K562 (cell line): Measurements from ENCODE around the gene FPGS. TPM values are rescaled to one million over a fixed set of nuclear protein-coding genes. Genes with fewer than 3 reads are reported as not detected.

Experiments used
- CAMTA2 ChIP-seq: fragments of 250-450 bp; sonication (Bioruptor Pico); conservative IDR thresholded peaks from 2 replicates; pipeline ENCODE4 v1.5.1; 2022
- EHMT2 ChIP-seq: fragments of 450-650 bp; IDR thresholded peaks from 2 replicates; pipeline ENCODE4 v1.6.1; 2018; ENCODE audit warnings: antibody characterized with exemption
- HDGF ChIP-seq: fragments of 450-650 bp; IDR thresholded peaks from 2 replicates; pipeline ENCODE4 v1.6.1; 2016
- HMG20A ChIP-seq: fragments of 450-650 bp; formaldehyde crosslinking; conservative IDR thresholded peaks from 2 replicates; pipeline ENCODE4 v1.4.0; 2020; ENCODE audit warnings: mild to moderate bottlenecking, mixed read lengths
- IFI16 ChIP-seq: fragments of 250-450 bp; sonication (Bioruptor Pico); IDR thresholded peaks from 2 replicates; pipeline ENCODE4 v2.1.2; 2022; ENCODE audit warnings: mild to moderate bottlenecking, inconsistent platforms
- KAT2B ChIP-seq: IDR thresholded peaks from one replicate; pipeline ENCODE4 v1.6.1; 2012; ENCODE audit warnings: low read depth, mild to moderate bottlenecking, control low read depth, inconsistent platforms, low read length, moderate library complexity
- KDM1A ChIP-seq, 2 experiments: fragments of 450-650 bp; IDR thresholded peaks; 2 replicates each; pipeline ENCODE4 v1.6.1; 2016; ENCODE audit warnings: mild to moderate bottlenecking in 2 of 2
- KDM5B ChIP-seq: fragments of 200-600 bp; sonication (generic); IDR thresholded peaks from 2 replicates; pipeline ENCODE4 v1.6.1; 2012; ENCODE audit warnings: low read depth, mild to moderate bottlenecking, moderate library complexity, low read length, control low read depth, inconsistent platforms; ENCODE audit not compliant: insufficient replicate concordance
- MTA1 ChIP-seq: fragments of 450-650 bp; IDR thresholded peaks from 2 replicates; pipeline ENCODE4 v1.6.1; 2017; ENCODE audit warnings: borderline replicate concordance
- NR4A1 ChIP-seq, 2 experiments: fragments of 250-450 bp in 1 of 2; fragments of 450-650 bp in 1 of 2; sonication (Bioruptor Pico) in 1 of 2; IDR thresholded peaks; 2 replicates each; pipeline versions ENCODE4 v1.4.0 to v1.6.1; 2016 to 2020; ENCODE audit warnings: mild to moderate bottlenecking in 2 of 2, missing compliant biosample characterization in 1 of 2, missing genetic modification characterization in 1 of 2, moderate library complexity in 1 of 2
- SRSF1 ChIP-seq: fragments of 200-400 bp; formaldehyde crosslinking; IDR thresholded peaks from 2 replicates; pipeline ENCODE4 v1.6.1; 2017; ENCODE audit warnings: mild to moderate bottlenecking, low read depth, low read length, moderate library complexity
- STAT5B ChIP-seq: fragments of 250-450 bp; sonication (Bioruptor Pico); IDR thresholded peaks from 2 replicates; pipeline ENCODE4 v1.8.0; 2021; ENCODE audit warnings: mild to moderate bottlenecking, inconsistent platforms
- TAF1 ChIP-seq: IDR thresholded peaks from 2 replicates; pipeline ENCODE4 v1.6.1; 2011; ENCODE audit warnings: mild to moderate bottlenecking, low read length, moderate library complexity; ENCODE audit not compliant: insufficient read depth, control insufficient read depth, severe bottlenecking; ENCODE audit errors: extremely low read depth
- TFAM ChIP-seq: fragments of 250-450 bp; sonication (Bioruptor Pico); conservative IDR thresholded peaks from 2 replicates; pipeline ENCODE4 v1.5.0; 2021; ENCODE audit warnings: mild to moderate bottlenecking, moderate library complexity
- ZNF583 ChIP-seq: fragments of 250-450 bp; sonication (Bioruptor Pico); IDR thresholded peaks from 2 replicates; pipeline ENCODE4 v1.4.0; 2020
- polyA plus RNA-seq, 8 experiments: library from polyadenylated mRNA; depleted of rRNA in 4 of 8; stranded (reverse) in 5 of 8; unstranded in 3 of 8; fragments of >200 nt; fragmentation: Nextera tagmentation in 2 of 8; fragmentation: Illumina TruSeq in 1 of 8; extraction: Ambion mirVana in 2 of 8; extraction: Trizol in 1 of 8; gene quantifications; 2 replicates each; pipeline versions ENCODE4 v1.2.1 to v1.2.3, GENCODE V29; 2011 to 2014; ENCODE audit warnings: inconsistent platforms in 1 of 8, missing spikeins in 1 of 8
- total RNA-seq, 7 experiments: library from RNA; depleted of rRNA in 6 of 7; stranded (reverse); fragments of >200 nt in 6 of 7; fragmentation: Illumina TruSeq in 2 of 7; extraction: Trizol in 2 of 7; gene quantifications; 2 replicates each; pipeline versions ENCODE4 v1.2.1 to v1.2.3, GENCODE V29; 2011 to 2021; ENCODE audit warnings: low replicate concordance in 1 of 7
- TF ChIP-seq, protein P1 (sequence below), 2 experiments: fragments of 450-650 bp; IDR thresholded peaks; 2 replicates each; pipeline ENCODE4 v1.6.1; 2016
- TF ChIP-seq, protein P2 (sequence below): IDR thresholded peaks from 2 replicates; pipeline ENCODE4 v1.6.1; 2016; ENCODE audit warnings: missing genetic modification characterization, missing compliant biosample characterization
- TF ChIP-seq, protein P3 (sequence below): sonication (generic); formaldehyde crosslinking; IDR thresholded peaks from 2 replicates; pipeline ENCODE4 v1.8.0; 2022; ENCODE audit warnings: mild to moderate bottlenecking, missing genetic modification reagents
- TF ChIP-seq, protein P4 (sequence below): fragments of 450-650 bp; formaldehyde crosslinking; conservative IDR thresholded peaks from 2 replicates; pipeline ENCODE4 v1.4.0; 2022; ENCODE audit warnings: mild to moderate bottlenecking, missing genetic modification characterization

The FPGS gene
- total and polyA plus RNA-seq, 9 of the 15 experiments (the other 6 are each of a cell fraction or from before 2014, with no cell fraction given): 0.84 to 86.4 (median 59.2) TPM

DNA sequence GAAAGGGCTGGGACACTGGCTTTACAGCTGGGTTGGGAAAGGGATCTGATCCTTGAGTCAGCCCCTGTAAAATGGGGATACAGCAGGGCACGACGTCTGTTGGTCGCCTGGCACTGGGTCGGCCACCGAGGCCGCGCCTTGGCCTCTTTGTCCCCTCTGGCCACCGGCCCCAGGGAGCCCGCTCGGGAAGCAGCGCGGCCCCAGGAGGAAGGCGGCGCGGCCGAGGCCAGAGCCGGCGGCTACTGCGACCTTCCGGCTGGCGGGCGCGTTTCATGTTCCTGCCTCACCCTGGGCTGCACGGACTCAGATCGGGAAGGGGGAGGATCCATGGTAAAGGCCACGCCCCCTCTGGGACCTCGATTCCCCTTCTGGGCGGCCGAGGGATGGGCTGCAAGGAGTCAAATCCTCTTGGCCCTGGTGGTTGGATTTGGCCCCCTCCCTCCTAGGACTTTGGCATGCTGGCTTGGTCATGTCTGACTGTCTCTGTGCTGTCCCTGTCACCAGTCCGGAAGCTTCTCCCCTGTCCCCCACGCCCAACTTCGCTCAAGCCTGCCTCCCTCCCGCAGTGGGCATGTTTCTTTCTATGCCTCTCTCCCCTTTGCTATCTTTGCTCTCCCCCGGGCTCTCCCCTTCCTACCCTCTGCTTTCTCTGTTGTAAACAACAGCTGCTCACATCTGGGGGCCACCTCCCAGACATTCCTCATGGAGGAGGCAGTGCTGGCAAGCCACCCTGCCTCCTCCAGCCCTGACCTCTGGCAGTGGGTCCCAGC lies 25.8 kb downstream of the FPGS start (continued):
- TF ChIP-seq TAF1 (peak; percentile 86), IFI16 (no peak), TFAM (CRISPR knock-in tag) (no peak), ZNF583 (0 out of 2 replicates have a peak, but pooled peaks have one; percentile 3), MTA1 (peak; percentile 30; the same call in 1 of the 2 replicates), KDM5B (peak; percentile 97), SRSF1 (no peak), HDGF (peak; percentile 69; the same call in 1 of the 2 replicates), CAMTA2 (CRISPR knock-in tag) (no peak), KDM1A (IDR thresholded peaks at IDR 0.05) (no peak), HMG20A (CRISPR knock-in tag) (no peak), NR4A1 (CRISPR knock-in tag; IDR thresholded peaks at IDR 0.05) (0 out of 2 replicates have a peak, but pooled peaks have one; percentile 46), NR4A1 (tag; IDR thresholded peaks at IDR 0.05) (0 out of 2 replicates have a peak, but pooled peaks have one; percentile 40), STAT5B (CRISPR knock-in tag) (no peak), KAT2B (no peak), EHMT2 (0 out of 2 replicates have a peak, but pooled peaks have one; percentile 13)
- TF ChIP-seq, protein P1, sequence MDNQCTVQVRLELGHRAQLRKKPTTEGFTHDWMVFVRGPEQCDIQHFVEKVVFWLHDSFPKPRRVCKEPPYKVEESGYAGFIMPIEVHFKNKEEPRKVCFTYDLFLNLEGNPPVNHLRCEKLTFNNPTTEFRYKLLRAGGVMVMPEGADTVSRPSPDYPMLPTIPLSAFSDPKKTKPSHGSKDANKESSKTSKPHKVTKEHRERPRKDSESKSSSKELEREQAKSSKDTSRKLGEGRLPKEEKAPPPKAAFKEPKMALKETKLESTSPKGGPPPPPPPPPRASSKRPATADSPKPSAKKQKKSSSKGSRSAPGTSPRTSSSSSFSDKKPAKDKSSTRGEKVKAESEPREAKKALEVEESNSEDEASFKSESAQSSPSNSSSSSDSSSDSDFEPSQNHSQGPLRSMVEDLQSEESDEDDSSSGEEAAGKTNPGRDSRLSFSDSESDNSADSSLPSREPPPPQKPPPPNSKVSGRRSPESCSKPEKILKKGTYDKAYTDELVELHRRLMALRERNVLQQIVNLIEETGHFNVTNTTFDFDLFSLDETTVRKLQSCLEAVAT (IDR thresholded peaks at IDR 0.05): peak in 1 of 2 experiments; percentile 22; a peak in 2 of 4 replicates
- TF ChIP-seq, protein P2, sequence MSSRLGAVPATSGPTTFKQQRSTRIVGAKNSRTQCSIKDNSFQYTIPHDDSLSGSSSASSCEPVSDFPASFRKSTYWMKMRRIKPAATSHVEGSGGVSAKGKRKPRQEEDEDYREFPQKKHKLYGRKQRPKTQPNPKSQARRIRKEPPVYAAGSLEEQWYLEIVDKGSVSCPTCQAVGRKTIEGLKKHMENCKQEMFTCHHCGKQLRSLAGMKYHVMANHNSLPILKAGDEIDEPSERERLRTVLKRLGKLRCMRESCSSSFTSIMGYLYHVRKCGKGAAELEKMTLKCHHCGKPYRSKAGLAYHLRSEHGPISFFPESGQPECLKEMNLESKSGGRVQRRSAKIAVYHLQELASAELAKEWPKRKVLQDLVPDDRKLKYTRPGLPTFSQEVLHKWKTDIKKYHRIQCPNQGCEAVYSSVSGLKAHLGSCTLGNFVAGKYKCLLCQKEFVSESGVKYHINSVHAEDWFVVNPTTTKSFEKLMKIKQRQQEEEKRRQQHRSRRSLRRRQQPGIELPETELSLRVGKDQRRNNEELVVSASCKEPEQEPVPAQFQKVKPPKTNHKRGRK (tag): no peak
- TF ChIP-seq, protein P3, sequence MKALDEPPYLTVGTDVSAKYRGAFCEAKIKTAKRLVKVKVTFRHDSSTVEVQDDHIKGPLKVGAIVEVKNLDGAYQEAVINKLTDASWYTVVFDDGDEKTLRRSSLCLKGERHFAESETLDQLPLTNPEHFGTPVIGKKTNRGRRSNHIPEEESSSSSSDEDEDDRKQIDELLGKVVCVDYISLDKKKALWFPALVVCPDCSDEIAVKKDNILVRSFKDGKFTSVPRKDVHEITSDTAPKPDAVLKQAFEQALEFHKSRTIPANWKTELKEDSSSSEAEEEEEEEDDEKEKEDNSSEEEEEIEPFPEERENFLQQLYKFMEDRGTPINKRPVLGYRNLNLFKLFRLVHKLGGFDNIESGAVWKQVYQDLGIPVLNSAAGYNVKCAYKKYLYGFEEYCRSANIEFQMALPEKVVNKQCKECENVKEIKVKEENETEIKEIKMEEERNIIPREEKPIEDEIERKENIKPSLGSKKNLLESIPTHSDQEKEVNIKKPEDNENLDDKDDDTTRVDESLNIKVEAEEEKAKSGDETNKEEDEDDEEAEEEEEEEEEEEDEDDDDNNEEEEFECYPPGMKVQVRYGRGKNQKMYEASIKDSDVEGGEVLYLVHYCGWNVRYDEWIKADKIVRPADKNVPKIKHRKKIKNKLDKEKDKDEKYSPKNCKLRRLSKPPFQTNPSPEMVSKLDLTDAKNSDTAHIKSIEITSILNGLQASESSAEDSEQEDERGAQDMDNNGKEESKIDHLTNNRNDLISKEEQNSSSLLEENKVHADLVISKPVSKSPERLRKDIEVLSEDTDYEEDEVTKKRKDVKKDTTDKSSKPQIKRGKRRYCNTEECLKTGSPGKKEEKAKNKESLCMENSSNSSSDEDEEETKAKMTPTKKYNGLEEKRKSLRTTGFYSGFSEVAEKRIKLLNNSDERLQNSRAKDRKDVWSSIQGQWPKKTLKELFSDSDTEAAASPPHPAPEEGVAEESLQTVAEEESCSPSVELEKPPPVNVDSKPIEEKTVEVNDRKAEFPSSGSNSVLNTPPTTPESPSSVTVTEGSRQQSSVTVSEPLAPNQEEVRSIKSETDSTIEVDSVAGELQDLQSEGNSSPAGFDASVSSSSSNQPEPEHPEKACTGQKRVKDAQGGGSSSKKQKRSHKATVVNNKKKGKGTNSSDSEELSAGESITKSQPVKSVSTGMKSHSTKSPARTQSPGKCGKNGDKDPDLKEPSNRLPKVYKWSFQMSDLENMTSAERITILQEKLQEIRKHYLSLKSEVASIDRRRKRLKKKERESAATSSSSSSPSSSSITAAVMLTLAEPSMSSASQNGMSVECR (CRISPR knock-in tag): no peak
- TF ChIP-seq, protein P4, sequence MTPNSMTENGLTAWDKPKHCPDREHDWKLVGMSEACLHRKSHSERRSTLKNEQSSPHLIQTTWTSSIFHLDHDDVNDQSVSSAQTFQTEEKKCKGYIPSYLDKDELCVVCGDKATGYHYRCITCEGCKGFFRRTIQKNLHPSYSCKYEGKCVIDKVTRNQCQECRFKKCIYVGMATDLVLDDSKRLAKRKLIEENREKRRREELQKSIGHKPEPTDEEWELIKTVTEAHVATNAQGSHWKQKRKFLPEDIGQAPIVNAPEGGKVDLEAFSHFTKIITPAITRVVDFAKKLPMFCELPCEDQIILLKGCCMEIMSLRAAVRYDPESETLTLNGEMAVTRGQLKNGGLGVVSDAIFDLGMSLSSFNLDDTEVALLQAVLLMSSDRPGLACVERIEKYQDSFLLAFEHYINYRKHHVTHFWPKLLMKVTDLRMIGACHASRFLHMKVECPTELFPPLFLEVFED (CRISPR knock-in tag): peak; percentile 64; the same call in 1 of the 2 replicates
